SK-N-SH (cell line): ENCODE measurements around the gene VANGL1. TPM values are rescaled to one million over a fixed set of nuclear protein-coding genes. Genes with fewer than 3 reads are reported as not detected.
A peak's percentile ranks its signal among the peaks of the same experiment; 100 is the strongest.

ENCODE experiments used
- CTCF ChIA-PET: fragments of 300-600, 350-600 bp; formaldehyde crosslinking; extraction: SDS; loops from one replicate; lab custom pipeline; 2021; lab: Yijun Ruan, JAX
- POLR2A ChIA-PET: fragments of 350-600 bp; sonication (Branson Sonifier 250); formaldehyde crosslinking; extraction: SDS; loops from one replicate; lab custom pipeline; 2020; ENCODE audit warnings: antibody characterized with exemption, inconsistent platforms; lab: Yijun Ruan, JAX
- DNase-seq: peaks from one replicate; pipeline ENCODE4 v3.0.0; 2012
- H2AFZ ChIP-seq: fragments of 200-600 bp; sonication (generic); 2 replicates; pipeline ENCODE4 v1.8.1; 2016; ENCODE audit warnings: antibody characterized with exemption, mild to moderate bottlenecking, low read depth
- H3F3A ChIP-seq: fragments of 200-600 bp; sonication (generic); replicated peaks from 2 replicates; pipeline ENCODE3; 2016; ENCODE audit warnings: antibody characterized with exemption, mild to moderate bottlenecking; ENCODE audit not compliant: insufficient read depth
- H3K27ac ChIP-seq, 2 experiments: fragments of 200-500 bp in 1 of 2; fragments of 200-600 bp in 1 of 2; sonication (Bioruptor generic) in 1 of 2; sonication (generic), shearing (Covaris generic) in 1 of 2; 2 replicates each; pipeline versions ENCODE4 v1.5.1 to v1.6.1; 2014 to 2016; ENCODE audit warnings: low read depth in 2 of 2, inconsistent platforms in 1 of 2, low read length in 1 of 2, mild to moderate bottlenecking in 1 of 2, mixed read lengths in 1 of 2
- H3K27me3 ChIP-seq: fragments of 200-600 bp; sonication (generic), shearing (Covaris generic); 2 replicates; pipeline ENCODE4 v1.6.1; 2016; ENCODE audit warnings: mixed run types; ENCODE audit not compliant: insufficient read depth
- H3K36me3 ChIP-seq, 2 experiments: fragments of 200-500 bp in 1 of 2; fragments of 200-600 bp in 1 of 2; sonication (Bioruptor generic) in 1 of 2; sonication (generic) in 1 of 2; replicated peaks in 1 of 2; 2 replicates each; pipeline versions ENCODE3 to v1.5.1; 2014 to 2016; ENCODE audit warnings: low read length in 1 of 2, mild to moderate bottlenecking in 1 of 2; ENCODE audit not compliant: insufficient read depth in 2 of 2, control insufficient read depth in 1 of 2
- H3K4me1 ChIP-seq, 2 experiments: fragments of 200-500 bp in 1 of 2; fragments of 200-600 bp in 1 of 2; sonication (Bioruptor generic) in 1 of 2; sonication (generic), shearing (Covaris generic) in 1 of 2; 2 replicates each; pipeline versions ENCODE4 v1.5.1 to v1.6.1; 2014 to 2016; ENCODE audit warnings: low read depth in 1 of 2, low read length in 1 of 2, mixed run types in 1 of 2; ENCODE audit not compliant: insufficient read depth in 2 of 2, control insufficient read depth in 1 of 2
- H3K4me2 ChIP-seq: fragments of 200-600 bp; sonication (generic), shearing (Covaris generic); 2 replicates; pipeline ENCODE4 v1.6.1; 2017; ENCODE audit warnings: mixed run types
- H3K4me3 ChIP-seq, 2 experiments: fragments of 200-500 bp in 1 of 2; fragments of 200-600 bp in 1 of 2; sonication (Bioruptor generic) in 1 of 2; sonication (generic), shearing (Covaris generic) in 1 of 2; 2 replicates each; pipeline versions ENCODE4 v1.5.1 to v1.8.1; 2014 to 2016; ENCODE audit warnings: low read depth in 2 of 2, inconsistent platforms in 1 of 2, low read length in 1 of 2, mild to moderate bottlenecking in 1 of 2, mixed read lengths in 1 of 2, moderate library complexity in 1 of 2
- H3K79me2 ChIP-seq: fragments of 200-600 bp; sonication (generic); 2 replicates; pipeline ENCODE4 v1.8.1; 2017; ENCODE audit warnings: mild to moderate bottlenecking; ENCODE audit not compliant: insufficient read depth
- H3K9ac ChIP-seq: fragments of 200-600 bp; sonication (generic); 2 replicates; pipeline ENCODE4 v1.6.1; 2017; ENCODE audit warnings: mixed run types
- H3K9me2 ChIP-seq: fragments of 200-600 bp; sonication (generic); 2 replicates; pipeline ENCODE4 v1.6.1; 2017; ENCODE audit warnings: mixed run types
- H3K9me3 ChIP-seq: fragments of 200-600 bp; sonication (generic); 2 replicates; pipeline ENCODE4 v1.6.1; 2017; ENCODE audit warnings: mixed run types, mild to moderate bottlenecking, moderate library complexity
- H4K20me1 ChIP-seq: fragments of 200-600 bp; sonication (generic); 2 replicates; pipeline ENCODE4 v1.6.1; 2017; ENCODE audit warnings: mild to moderate bottlenecking, mixed run types; ENCODE audit not compliant: insufficient read depth
- CHD2 ChIP-seq: fragments of 150-350 bp; IDR thresholded peaks from 2 replicates; pipeline ENCODE4 v1.6.1; 2018; ENCODE audit warnings: low read length; ENCODE audit not compliant: partially characterized antibody
- EP300 ChIP-seq, 2 experiments: IDR thresholded peaks; 2 replicates each; pipeline versions ENCODE4 v1.4.0 to v1.6.1; 2012; ENCODE audit warnings: borderline replicate concordance in 1 of 2, low read depth in 1 of 2, low read length in 1 of 2
- GABPA ChIP-seq: IDR thresholded peaks from 2 replicates; pipeline ENCODE4 v1.4.0; 2012; ENCODE audit warnings: low read depth, mild to moderate bottlenecking
- JUND ChIP-seq: IDR thresholded peaks from 2 replicates; pipeline ENCODE4 v1.4.0; 2012
- RAD21 ChIP-seq: IDR thresholded peaks from 2 replicates; pipeline ENCODE4 v1.6.1; 2012; ENCODE audit warnings: mild to moderate bottlenecking, low read length
- RCOR1 ChIP-seq: fragments of 150-350 bp; IDR thresholded peaks from 2 replicates; pipeline ENCODE4 v1.6.1; 2017; ENCODE audit warnings: antibody characterized with exemption, low read length
- TAF1 ChIP-seq: IDR thresholded peaks from 2 replicates; pipeline ENCODE4 v1.6.1; 2012; ENCODE audit warnings: low read depth, mild to moderate bottlenecking, low read length, moderate library complexity, borderline replicate concordance
- USF2 ChIP-seq: fragments of 150-350 bp; IDR thresholded peaks from 2 replicates; pipeline ENCODE4 v1.6.1; 2017; ENCODE audit warnings: antibody characterized with exemption, low read length, low read depth, borderline replicate concordance
- YY1 ChIP-seq: IDR thresholded peaks from 2 replicates; pipeline ENCODE4 v1.4.0; 2012; ENCODE audit warnings: low read depth, mild to moderate bottlenecking
- WGBS: methylation state at CpG from one replicate; pipeline ENCODE4 v1.1.6; 2017; ENCODE audit warnings: low lambda C conversion rate; 5-methylcytosine and 5-hydroxymethylcytosine counted together
- polyA plus RNA-seq, 3 experiments: library from polyadenylated mRNA; depleted of rRNA; stranded (reverse); fragments of >200 nt; gene quantifications; 2 replicates each; pipeline ENCODE4 v1.2.3, GENCODE V29; 2012
- TF ChIP-seq, protein P1 (sequence below): fragments of 200-600 bp; sonication (generic); IDR thresholded peaks from 2 replicates; pipeline ENCODE4 v1.6.1; 2017; ENCODE audit warnings: antibody characterized with exemption, mild to moderate bottlenecking, moderate library complexity

VANGL1 gene
- 5.4 TPM in 2 replicates for polyA plus RNA-seq (2012; rRNA removed)
- polyA plus RNA-seq (2012; cell fraction: cytosol; rRNA removed): 5.6 and 6.6 TPM in 2 replicates
- polyA plus RNA-seq (2012; cell fraction: nucleus; rRNA removed): 2.3 and 4.9 TPM in 2 replicates

- Histone ChIP-seq H4K20me1 (peaks cover 7% of the 10 kb centered on the region), H3K4me3 (peak within 1 kb of the TSS; percentile 94 to 97), H2AFZ (peak within 1 kb of the TSS; percentile 51), H3K36me3 (no peaks in the 10 kb centered on the region), H3K9me2 (no peaks in the 10 kb centered on the region), H3K79me2 (peaks cover 46% of the 10 kb centered on the region), H3K27me3 (no peaks in the 10 kb centered on the region), H3K9me3 (no peaks in the 10 kb centered on the region; the same call in 1 of the 2 replicates), H3K9ac (peak within 1 kb of the TSS; percentile 85), H3K4me2 (peak within 1 kb of the TSS; percentile 76), H3F3A (no peaks in the 10 kb centered on the region), H3K27ac (peak within 1 kb of the TSS; percentile 27 to 70), H3K4me1 (peaks cover 7% of the 10 kb centered on the region in 2 experiments; a peak in 3 of 4 replicates)
- TF ChIP-seq USF2 (no peak), JUND (no peak), RCOR1 (peak; percentile 49; the same call in 1 of the 2 replicates), EP300 (IDR thresholded peaks at IDR 0.05; ENCODE audit: borderline replicate concordance in 1 of 2, low read depth in 1 of 2, low read length in 1 of 2) (no peak), YY1 (no peak), TAF1 (peak; percentile 24), CHD2 (peak; percentile 55), GABPA (peak; percentile 58)
- CTCF ChIA-PET: interaction anchor here (0.6 to 2.0 kb wide), 9 partner anchors 9 to 339 kb away, joined by 3 to 12 read pairs (median 5); no protein-coding TSS in a partner anchor
- DNase-seq: peak; percentile 91
- POLR2A ChIA-PET: no interaction called here
- WGBS: 3% methylated on average over 6 of the region's 61 CpGs
Observed at GRCh38 chr1:115641762-115642167, at the start of gene VANGL1. VANGL1 (plus strand) TSS chr1:115641970; CDS start chr1:115651414, 9,444 bp downstream.

DNA sequence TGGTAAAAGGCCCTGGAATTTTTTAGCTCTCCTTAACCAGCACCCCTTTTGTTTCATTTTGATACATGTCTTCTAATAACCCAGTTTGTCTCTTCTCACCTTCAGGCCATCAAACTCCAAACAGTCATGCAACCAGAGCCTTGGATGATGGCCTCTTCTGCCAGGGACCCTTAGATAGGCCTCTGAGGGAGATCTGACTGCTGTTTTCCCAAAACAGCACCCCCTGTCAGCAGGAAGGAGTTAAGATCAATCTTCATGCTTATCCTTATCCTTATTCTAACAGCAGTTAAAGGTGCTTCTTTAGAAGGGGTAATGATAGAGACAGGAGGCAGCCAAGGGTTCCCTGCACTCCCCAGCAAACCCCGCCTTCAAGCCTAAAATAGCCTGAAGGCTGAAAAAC is 49.5 kb upstream of the VANGL1 start:
- TF ChIP-seq RAD21: no peak
- TF ChIP-seq, protein P1, sequence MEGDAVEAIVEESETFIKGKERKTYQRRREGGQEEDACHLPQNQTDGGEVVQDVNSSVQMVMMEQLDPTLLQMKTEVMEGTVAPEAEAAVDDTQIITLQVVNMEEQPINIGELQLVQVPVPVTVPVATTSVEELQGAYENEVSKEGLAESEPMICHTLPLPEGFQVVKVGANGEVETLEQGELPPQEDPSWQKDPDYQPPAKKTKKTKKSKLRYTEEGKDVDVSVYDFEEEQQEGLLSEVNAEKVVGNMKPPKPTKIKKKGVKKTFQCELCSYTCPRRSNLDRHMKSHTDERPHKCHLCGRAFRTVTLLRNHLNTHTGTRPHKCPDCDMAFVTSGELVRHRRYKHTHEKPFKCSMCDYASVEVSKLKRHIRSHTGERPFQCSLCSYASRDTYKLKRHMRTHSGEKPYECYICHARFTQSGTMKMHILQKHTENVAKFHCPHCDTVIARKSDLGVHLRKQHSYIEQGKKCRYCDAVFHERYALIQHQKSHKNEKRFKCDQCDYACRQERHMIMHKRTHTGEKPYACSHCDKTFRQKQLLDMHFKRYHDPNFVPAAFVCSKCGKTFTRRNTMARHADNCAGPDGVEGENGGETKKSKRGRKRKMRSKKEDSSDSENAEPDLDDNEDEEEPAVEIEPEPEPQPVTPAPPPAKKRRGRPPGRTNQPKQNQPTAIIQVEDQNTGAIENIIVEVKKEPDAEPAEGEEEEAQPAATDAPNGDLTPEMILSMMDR: 0 out of 2 replicates have a peak, but pooled peaks have one; percentile 9
- Histone ChIP-seq H3K9me2 (no peaks in the 10 kb centered on the region), H3K4me2 (no peak overlapping the region), H3K36me3 (no peaks in the 10 kb centered on the region), H3K27me3 (no peaks in the 10 kb centered on the region), H3K4me1 (peaks cover 4% of the 10 kb centered on the region in 2 experiments; a peak in 2 of 4 replicates), H3K9ac (no peak overlapping the region), H3K79me2 (no peaks in the 10 kb centered on the region), H3F3A (no peaks in the 10 kb centered on the region), H2AFZ (no peak overlapping the region), H3K9me3 (0 out of 2 replicates have a peak, but pooled peaks cover 5% of the 10 kb centered on the region), H3K4me3 (no peak overlapping the region), H3K27ac (no peak overlapping the region), H4K20me1 (no peaks in the 10 kb centered on the region)
- ChIA-PET CTCF (interaction anchor here (1.1 to 10.9 kb wide), 3 partner anchors 45 to 453 kb away, joined by 3 to 202 read pairs (median 4); no protein-coding TSS in a partner anchor), POLR2A (no interaction called here)
- DNase-seq: no peak
- 80% methylated on average over 1 of the region's 1 CpG for whole genome bisulfite sequencing
